Hematopoietic multipotent progenitor cell treated with erythropoietin and hydrocortisone succinate and interleukin-3 and kit ligand, for 6 days (in vitro differentiated cells): ENCODE measurements around the gene RNF213.

Source experiments
- DNase-seq: peaks from one replicate; pipeline ENCODE4 v3.0.0-alpha.2; 2015

RNF213 gene

GRCh38 chr17:80442323-80442659 is 181.6 kb downstream of the RNF213 start:
- no peak for DNase-seq

GRCh38 chr17:80442764-80443163 is 182.1 kb downstream of the RNF213 start:
- DNase-seq, result no peak

DNA sequence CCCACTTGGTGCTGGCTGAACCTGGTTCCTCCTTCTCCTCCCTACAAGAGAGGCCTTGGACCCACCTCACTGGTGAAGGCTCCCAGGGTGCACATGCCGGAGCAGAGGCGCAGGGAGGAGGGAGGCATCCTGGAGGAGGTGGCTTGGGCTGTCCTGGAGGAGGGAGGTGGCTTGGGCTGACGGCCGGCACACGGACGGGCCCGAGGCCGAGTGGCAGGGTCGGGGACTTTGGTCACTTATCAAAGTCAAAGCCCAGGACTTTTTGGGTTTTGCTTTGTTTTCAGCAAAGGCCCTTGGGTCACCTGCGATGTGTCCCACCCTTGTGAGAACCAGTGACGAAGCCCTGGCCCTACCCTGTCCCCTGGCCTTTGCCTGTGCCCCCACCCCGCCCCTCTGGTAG is 182.8 kb downstream of the RNF213 start:
- DNase-seq, result no peak

- no peak for DNase-seq
Measured at GRCh38 chr17:80443916-80444643, 183.4 kb downstream of the RNF213 start.

DNA sequence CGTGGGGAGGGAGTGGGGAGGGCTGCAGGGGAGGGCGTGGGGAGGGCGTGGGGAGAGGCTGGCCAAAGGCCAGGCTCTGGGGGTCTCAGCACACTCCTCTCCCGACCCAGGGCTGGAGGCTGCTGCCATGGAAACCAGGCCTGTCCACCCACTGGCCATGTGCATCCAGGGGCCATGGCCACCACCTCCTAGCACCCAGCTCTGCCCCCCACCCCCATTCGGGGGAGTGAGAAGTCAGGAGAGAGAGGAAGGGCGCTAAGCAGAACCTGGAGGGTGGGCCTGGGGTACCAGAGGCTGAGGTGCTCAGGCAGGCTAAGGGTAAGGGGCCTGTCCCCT is 184.0 kb downstream of the RNF213 start:
- no peak for DNase-seq

GRCh38 chr17:80445007-80445725 is 184.5 kb downstream of the RNF213 start:
- DNase-seq, result no peak

DNA sequence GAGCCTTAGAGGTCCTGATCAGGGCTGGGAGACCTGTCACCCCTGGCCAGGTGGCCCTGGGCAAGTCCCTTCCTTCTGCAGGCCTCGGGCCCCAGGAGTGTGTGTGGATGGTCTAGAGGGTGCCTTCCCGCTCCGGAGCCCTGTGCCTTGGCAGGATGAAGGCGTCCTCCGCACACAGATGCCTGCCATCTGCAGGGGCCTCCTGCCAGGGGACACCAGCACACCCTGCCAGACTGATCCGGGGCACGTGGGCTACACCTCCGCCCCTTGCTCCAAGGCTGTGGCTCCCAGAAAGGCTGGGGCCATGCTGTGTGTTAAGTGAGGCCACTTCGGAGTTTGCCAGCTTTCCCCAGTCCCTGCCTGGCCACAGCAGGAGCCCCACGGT is 185.1 kb downstream of the RNF213 start:
- no peak for DNase-seq

DNA sequence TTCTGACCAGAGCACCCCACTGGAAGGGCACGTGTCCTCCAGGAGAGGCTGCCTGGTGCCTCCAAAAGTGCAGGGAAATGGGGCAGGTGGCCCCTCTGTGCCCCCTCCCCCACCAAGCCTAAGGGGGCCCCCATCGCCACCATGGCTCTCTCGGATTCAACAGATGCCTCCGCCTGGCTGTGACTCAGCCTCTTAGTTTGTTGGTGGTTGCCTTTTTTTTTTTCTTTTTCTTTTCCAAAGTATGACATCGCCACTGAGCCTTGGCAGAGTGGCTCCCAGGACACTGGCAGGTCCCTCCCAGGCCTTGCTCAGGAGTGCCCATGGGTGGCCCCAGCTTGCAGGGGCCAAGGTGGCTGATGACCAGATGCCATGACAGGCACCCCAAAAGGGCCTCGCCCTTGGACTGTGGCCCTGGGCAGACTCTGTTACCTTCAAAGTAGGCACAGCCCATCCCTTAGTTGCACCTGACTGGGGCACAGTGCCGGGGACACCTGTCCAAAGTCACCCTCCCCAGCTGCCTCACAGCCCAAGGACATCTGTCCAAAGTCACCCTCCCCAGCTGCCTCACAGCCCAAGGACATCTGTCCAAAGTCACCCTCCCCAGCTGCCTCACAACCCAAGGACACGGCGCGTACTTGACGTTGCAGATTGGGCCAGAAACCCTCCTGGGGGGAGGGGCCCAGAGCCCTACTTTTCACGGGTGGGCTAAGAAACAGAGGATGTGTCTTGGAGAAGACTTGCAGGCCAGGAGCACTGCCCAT is 186.2 kb downstream of the RNF213 start:
- DNase-seq, result no peak

DNA sequence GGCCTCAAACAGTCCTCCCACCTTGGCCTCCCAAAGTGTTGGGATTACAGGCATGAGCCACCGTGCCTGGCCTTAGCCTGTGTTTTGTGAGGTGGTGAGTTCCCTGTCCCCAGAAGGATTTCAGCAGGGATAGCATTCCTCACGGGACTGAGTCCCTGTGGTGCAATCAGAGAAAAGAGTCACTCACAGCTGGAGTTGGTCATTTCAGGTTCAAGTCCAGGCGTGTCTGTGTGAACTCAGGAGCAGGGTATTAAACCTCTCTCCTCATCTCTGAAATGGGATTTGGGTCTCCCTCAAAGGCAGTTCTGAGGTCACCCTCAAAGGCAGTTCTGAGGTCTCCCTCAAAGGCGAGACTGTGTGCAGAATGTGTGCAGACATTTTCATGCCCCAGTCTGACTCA is 187.1 kb downstream of the RNF213 start:
- DNase-seq, result no peak
